Effector memory CD4-positive, alpha-beta T cell (primary cell): Measurements from ENCODE around the gene TEK.
"Not testable (repeated sequence)": the region's sequence is repeated elsewhere in the genome, so short reads cannot be mapped to it uniquely, and the experiment has no call there.

Experiments used
- DNase-seq, 3 donors: peaks; one replicate each; pipeline ENCODE4 v3.0.0-alpha.2; 2020
- H3K27ac ChIP-seq: 2 replicates; pipeline ENCODE4 v1.7.0; 2013; ENCODE audit warnings: mild to moderate bottlenecking, low read length, moderate library complexity; ENCODE audit not compliant: insufficient read depth, poor library complexity, severe bottlenecking
- H3K27me3 ChIP-seq: replicated peaks from 2 replicates; pipeline ENCODE4 v1.7.0; 2013; ENCODE audit warnings: mild to moderate bottlenecking, low read length; ENCODE audit not compliant: insufficient read depth, control insufficient read depth, poor library complexity, severe bottlenecking
- H3K36me3 ChIP-seq: 2 replicates; pipeline ENCODE4 v1.7.0; 2013; ENCODE audit warnings: mild to moderate bottlenecking, low read length, moderate library complexity; ENCODE audit not compliant: control insufficient read depth, insufficient read depth
- H3K4me1 ChIP-seq: 2 replicates; pipeline ENCODE4 v1.7.0; 2013; ENCODE audit warnings: low read length, mild to moderate bottlenecking; ENCODE audit not compliant: control insufficient read depth, insufficient read depth, poor library complexity, severe bottlenecking
- H3K4me3 ChIP-seq: 2 replicates; pipeline ENCODE4 v1.7.0; 2013; ENCODE audit warnings: low read length, low read depth, mild to moderate bottlenecking; ENCODE audit not compliant: insufficient read depth, poor library complexity, severe bottlenecking
- H3K9me3 ChIP-seq: 2 replicates; pipeline ENCODE4 v1.7.0; 2013; ENCODE audit warnings: mild to moderate bottlenecking, low read length, moderate library complexity; ENCODE audit not compliant: control insufficient read depth

The TEK gene

GRCh38 chr9:27203783-27204182 lies 94.8 kb downstream of the TEK start:
- Histone ChIP-seq H3K9me3 (no peaks in the 10 kb centered on the region), H3K36me3 (no peaks in the 10 kb centered on the region), H3K27ac (no peak overlapping the region), H3K4me1 (no peaks in the 10 kb centered on the region), H3K4me3 (no peak overlapping the region), H3K27me3 (no peaks in the 10 kb centered on the region)
- DNase-seq = no peak

- no peak for DNase-seq
- Histone ChIP-seq H3K9me3 (no peaks in the 10 kb centered on the region), H3K27me3 (no peaks in the 10 kb centered on the region), H3K27ac (no peak overlapping the region), H3K36me3 (no peaks in the 10 kb centered on the region), H3K4me3 (no peak overlapping the region), H3K4me1 (no peaks in the 10 kb centered on the region)
These were observed 95.6 kb downstream of the TEK start for GRCh38 chr9:27204578-27204977.

GRCh38 chr9:27205198-27205597 lies 96.2 kb downstream of the TEK start:
- Histone ChIP-seq H3K27me3 (no peaks in the 10 kb centered on the region), H3K9me3 (no peaks in the 10 kb centered on the region), H3K27ac (no peak overlapping the region), H3K4me3 (no peak overlapping the region), H3K36me3 (no peaks in the 10 kb centered on the region), H3K4me1 (no peaks in the 10 kb centered on the region)
- DNase-seq = no peak

GRCh38 chr9:27206041-27206440 lies 97.0 kb downstream of the TEK start:
- Histone ChIP-seq H3K27me3 (no peaks in the 10 kb centered on the region), H3K9me3 (no peaks in the 10 kb centered on the region), H3K36me3 (no peaks in the 10 kb centered on the region), H3K4me3 (no peak overlapping the region), H3K27ac (no peak overlapping the region), H3K4me1 (no peaks in the 10 kb centered on the region)
- no peak for DNase-seq

- no peaks in the 10 kb centered on the region for H3K36me3 ChIP-seq
- no peak for DNase-seq
- H3K27me3 ChIP-seq = no peaks in the 10 kb centered on the region
- H3K4me1 ChIP-seq = no peaks in the 10 kb centered on the region
- H3K9me3 ChIP-seq = no peaks in the 10 kb centered on the region
- no peak overlapping the region for H3K27ac ChIP-seq
- no peak overlapping the region for H3K4me3 ChIP-seq
These were observed 100.0 kb downstream of the TEK start for GRCh38 chr9:27209034-27209433.

GRCh38 chr9:27210588-27210987 lies 101.6 kb downstream of the TEK start:
- Histone ChIP-seq H3K27me3 (no peaks in the 10 kb centered on the region), H3K27ac (no peak overlapping the region), H3K9me3 (no peaks in the 10 kb centered on the region), H3K36me3 (no peaks in the 10 kb centered on the region), H3K4me3 (no peak overlapping the region), H3K4me1 (no peaks in the 10 kb centered on the region)
- no peak for DNase-seq

- Histone ChIP-seq H3K4me1 (no peaks in the 10 kb centered on the region), H3K36me3 (no peaks in the 10 kb centered on the region), H3K27ac (no peak overlapping the region), H3K27me3 (no peaks in the 10 kb centered on the region), H3K4me3 (no peak overlapping the region), H3K9me3 (no peaks in the 10 kb centered on the region)
- DNase-seq = no peak
These were observed 103.2 kb downstream of the TEK start for GRCh38 chr9:27212191-27212590.

- no peak for DNase-seq
- no peaks in the 10 kb centered on the region for H3K9me3 ChIP-seq
- no peaks in the 10 kb centered on the region for H3K27me3 ChIP-seq
- H3K36me3 ChIP-seq = no peaks in the 10 kb centered on the region
- no peak overlapping the region for H3K4me3 ChIP-seq
- no peak overlapping the region for H3K27ac ChIP-seq
- H3K4me1 ChIP-seq = no peaks in the 10 kb centered on the region
These were observed 103.6 kb downstream of the TEK start for GRCh38 chr9:27212621-27213020.

GRCh38 chr9:27227192-27227591 lies 118.2 kb downstream of the TEK start:
- H3K27ac ChIP-seq = no peak overlapping the region
- no peaks in the 10 kb centered on the region for H3K36me3 ChIP-seq
- H3K27me3 ChIP-seq = no peaks in the 10 kb centered on the region
- H3K4me1 ChIP-seq = no peaks in the 10 kb centered on the region
- H3K4me3 ChIP-seq = no peak overlapping the region
- no peak for DNase-seq
- H3K9me3 ChIP-seq = no peaks in the 10 kb centered on the region

- H3K27ac ChIP-seq, H3K27me3 ChIP-seq, H3K36me3 ChIP-seq, H3K9me3 ChIP-seq, H3K4me3 ChIP-seq, DNase-seq, H3K4me1 ChIP-seq: not testable (repeated sequence)
These were observed 130.6 kb downstream of the TEK start for GRCh38 chr9:27239648-27240047.

GRCh38 chr9:27247756-27248155 lies 138.7 kb downstream of the TEK start:
- no peak for DNase-seq

More at GRCh38 chr9:27247756-27248155, 138.7 kb downstream of the TEK start:
- no peaks in the 10 kb centered on the region for H3K36me3 ChIP-seq
- H3K27me3 ChIP-seq = no peaks in the 10 kb centered on the region
- H3K4me3 ChIP-seq = no peak overlapping the region
- H3K9me3 ChIP-seq = no peaks in the 10 kb centered on the region
- H3K27ac ChIP-seq = no peak overlapping the region
- no peaks in the 10 kb centered on the region for H3K4me1 ChIP-seq
